Hematopoietic multipotent progenitor cell treated with erythropoietin and hydrocortisone succinate and interleukin-3 and kit ligand, for 6 days (in vitro differentiated cells): ENCODE data around the gene DAZAP1.

Experiments used
- DNase-seq: peaks from one replicate; pipeline ENCODE4 v3.0.0-alpha.2; 2015

Gene DAZAP1

DNA sequence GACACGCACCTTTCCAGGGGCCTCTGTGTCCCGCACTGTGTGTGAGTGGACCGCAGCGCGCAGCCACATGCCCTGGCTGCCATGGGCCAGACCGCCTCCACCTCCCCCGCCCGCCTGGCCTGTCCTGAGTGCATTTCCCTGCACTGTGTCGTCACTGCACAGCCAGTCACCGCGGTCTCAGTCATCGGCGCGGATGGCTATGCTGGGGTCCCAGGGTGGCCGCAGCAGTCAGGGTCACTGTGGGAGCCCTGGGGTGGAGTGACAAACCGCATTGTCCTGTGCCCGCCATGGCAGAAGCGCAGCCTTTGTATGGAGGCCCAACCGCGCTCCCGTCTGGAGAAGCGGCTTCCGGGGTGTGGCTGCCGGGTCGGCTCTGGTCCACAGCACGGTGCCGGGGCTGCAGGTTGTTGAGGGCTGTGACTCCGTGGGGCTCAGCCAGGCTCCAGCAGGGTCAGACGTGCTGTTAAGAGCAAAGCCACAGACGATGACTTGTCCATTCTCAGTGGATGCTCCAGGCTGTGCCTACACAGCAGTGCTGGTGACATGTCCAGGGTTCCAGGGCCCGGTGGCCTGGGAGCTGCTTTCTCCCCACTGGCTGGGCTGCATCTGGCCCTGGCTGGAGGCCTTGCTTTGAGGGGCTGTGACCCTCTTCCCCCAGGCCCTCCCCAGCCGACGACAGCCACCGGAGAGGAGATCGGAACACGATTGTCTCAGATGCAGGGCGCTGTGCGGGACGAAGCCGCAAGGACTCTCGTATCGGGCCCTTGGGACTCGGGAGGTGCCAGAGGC lies 30.0 kb upstream of the DAZAP1 start:
- DNase-seq = no peak

DNA sequence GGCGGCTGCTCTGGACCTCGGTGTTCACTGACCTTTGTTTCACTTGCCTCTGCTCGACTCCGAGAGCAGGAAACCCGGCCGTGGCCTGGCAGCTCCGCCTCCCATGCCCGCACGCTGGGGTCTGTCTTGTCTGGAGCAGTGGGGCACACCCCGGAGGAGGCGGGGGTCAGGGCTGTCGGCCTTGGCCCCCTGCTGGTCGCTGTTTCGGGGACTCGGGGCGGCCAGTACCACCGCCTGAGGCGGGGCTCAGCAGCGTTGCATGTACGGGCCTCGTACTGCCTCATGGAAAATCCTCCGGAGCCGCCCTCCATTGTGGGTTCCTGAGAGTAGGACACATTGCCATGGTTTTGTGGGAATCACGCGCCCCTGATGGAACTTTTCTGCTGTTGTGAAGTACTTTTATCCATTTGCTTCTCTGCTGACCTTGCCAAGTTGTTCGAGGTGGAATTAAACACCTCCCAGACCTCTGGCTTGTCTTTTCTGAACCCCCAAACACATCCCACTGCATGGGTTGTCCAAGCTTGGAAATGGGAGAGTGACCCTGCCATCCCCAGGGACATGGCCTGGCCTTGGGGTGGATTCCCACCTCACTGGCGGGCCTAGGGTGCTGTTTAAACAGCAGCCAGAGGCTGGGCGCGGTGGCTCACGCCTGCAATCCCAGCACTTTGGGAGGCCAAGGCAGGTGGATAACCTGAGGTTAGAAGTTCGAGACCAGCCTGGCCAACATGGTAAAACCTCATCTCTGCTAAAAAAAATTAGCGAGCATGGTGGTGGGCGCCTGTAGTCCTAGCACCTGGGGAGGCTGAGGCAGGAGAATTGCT lies 29.2 kb upstream of the DAZAP1 start:
- no peak for DNase-seq

DNA sequence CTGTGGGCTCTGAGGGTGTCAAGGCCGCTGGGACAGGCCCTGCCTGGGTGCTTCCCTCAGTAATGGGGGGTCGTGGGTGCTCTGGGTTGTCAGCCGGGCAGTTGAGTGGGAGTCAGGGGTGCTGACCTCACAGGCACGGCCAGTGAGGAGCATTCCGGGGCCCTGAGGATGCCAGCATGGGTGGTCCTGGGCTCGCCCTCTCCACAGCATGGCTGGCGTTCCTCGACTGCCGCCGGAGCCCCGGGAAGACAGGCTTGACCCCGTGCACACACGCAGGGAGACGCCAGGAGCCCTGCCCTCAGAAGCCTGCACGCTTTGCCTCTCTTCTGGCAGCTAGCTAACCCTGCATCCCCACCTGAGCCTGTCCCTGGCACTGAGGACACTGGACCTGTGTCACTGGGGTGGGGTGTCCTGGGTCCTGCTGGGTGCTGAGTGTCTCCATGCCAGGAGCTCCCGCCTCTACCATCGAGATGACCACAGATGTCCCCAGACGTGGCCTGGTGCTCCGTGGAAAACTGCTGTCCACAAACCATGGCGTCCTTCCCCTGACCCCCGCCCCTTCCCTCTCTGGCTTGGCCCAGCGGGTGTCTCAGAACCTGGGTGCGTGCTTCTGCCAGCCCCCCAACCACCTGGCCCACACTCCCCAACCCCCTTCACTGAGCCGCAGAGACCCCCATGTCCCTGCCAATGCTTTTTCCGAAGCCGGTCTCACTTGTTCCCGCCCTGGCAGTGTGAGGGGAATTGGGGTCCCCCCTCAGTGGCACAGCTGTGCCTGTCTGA lies 28.1 kb upstream of the DAZAP1 start:
- DNase-seq = no peak

DNA sequence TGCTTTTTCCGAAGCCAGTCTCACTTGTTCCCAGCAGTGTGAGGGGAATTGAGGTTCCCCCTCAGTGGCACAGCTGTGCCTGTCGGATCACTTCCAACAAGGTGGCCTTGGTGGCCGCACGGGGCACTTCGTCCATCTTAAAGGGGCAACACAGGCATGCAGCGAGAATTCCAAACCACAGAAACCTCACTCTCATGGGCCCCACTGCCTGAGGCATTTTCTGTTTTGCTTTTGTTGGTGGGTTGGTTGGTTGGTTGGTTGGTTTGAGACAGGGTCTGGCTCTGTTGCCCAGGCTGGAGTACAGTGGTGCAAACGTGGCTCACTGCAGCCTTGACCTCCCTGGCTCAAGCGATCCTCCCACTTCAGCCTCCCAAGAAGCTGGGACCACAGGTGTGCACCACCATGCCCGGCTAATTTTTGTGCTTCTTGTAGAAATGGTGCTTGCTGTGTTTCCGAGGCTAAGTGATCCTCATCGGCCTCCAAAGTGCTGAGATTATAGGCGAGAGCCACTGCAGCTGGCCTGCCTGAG lies 27.4 kb upstream of the DAZAP1 start:
- no peak for DNase-seq

DNA sequence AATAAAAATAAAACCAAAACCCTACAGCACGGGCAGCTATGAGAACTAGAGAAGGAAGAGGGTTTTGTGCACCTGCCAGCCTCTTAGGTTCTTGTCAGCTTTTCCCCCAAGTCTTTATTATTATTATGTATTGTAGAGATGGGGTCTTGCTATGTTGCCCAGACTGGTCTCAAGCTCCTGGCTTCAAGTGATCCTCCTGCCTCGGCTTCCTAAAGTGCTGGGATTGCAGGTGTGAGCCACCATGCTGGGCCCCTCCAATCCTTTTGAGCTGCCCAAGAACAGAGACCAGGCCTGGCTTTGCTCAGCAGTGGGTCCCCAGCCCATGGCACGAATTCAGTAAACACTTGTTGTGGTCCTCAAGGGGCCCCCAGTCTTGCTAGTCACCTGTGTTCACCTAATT lies 25.1 kb upstream of the DAZAP1 start:
- no peak for DNase-seq

DNA sequence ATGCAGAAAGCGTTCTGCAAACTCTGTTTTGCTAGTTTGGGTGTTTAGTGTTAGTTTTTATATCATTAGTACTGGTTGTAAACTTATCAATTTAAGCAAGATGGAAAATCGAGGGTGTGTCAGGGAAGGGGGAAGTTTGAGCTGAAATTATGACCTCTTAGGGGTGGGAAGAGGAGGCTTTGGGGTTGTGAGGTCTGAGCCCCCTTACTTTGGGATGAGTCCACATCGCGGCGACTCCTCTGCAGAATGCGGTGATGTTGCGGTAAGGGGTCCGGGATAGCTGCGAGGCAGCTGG lies 24.4 kb upstream of the DAZAP1 start:
- no peak for DNase-seq

DNA sequence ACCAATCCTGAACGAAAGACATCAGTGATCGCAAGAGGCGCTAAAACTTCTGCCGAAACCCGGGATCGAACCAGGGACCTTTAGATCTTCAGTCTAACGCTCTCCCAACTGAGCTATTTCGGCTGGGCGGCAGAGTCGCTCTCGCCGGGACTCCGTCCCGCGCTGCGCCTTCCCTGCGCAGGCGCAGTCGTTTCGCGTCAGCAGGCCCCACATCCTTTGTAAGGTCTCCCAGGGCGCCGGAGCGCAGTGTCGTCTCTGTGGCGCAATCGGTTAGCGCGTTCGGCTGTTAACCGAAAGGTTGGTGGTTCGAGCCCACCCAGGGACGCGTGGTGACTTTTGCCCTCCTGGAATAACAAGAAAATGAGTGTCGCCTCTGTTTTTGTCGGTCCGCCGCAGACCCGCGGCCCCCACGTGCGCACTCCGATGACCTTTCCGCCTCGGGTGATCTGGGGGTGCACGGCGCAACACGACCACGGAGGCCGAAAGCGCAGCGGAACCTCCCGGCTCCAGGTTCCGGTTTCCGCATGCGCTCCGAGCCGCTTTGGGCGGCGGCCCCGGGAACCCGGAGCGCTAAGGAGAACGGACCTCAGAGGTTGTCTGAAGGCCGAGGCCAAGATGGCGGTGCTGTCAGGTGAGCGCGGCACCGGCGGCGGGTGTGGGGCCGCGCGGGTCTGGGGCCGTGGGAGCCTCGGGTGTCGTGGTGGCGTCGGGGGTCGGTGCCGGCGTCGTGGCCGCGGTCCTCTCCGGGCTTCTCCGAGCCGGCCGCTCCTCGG lies 23.9 kb upstream of the DAZAP1 start, which contains the start of gene NDUFS7:
TSS of gene NDUFS7 (plus strand) at position 596 of the 773 bp plus-strand sequence. CDS start at position 616, 20 bp downstream.
- DNase-seq = peak; percentile 94

DNA sequence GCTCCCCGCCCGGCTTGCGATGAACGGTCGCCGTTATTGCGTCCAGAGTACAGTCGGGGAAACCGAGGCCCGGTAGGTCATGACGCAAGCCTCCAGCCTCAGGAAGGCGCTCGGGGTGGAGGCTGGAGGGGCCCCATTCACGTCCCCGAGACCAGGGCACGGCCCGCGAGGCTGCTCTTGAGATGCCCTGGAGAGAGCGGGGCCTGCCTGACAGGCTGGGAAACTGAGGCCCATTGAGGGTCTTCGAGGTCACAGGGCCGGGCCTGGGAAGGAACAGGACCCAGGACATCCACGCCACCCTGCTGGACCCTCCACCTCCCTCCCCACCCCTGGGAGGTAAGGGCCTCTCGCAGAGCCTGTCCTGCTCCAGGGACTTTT lies 23.3 kb upstream of the DAZAP1 start:
- no peak for DNase-seq

DNA sequence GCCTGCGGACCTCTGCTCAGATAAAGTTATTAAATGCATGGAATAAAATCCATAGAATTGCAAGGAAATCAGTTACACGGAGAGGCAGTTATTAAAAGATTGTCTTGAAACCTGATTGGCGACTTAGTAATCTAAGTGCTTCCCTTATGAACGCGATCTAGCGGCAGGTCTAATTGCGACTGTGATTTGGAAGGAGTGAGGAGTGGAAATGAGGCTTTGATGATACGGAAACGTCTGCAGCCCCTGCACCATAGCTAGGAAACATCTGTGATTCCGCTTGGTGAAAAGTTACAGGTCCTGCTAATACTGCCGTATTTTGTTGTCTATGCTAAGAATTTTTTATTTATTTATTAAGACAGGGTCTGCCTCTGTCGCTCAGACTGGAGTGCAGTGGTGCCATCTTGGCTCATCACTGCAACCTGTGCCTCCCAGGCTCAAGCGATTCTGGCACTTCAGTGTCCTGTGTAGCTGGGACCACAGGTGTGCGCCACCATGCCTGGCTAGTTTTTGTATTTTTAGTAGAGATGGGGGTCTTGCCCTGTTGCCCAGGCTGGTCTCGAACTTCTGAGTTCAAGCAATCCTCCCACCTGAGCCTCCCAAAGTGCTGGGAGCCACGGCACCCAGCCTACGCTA lies 22.8 kb upstream of the DAZAP1 start:
- DNase-seq = peak; percentile 50

DNA sequence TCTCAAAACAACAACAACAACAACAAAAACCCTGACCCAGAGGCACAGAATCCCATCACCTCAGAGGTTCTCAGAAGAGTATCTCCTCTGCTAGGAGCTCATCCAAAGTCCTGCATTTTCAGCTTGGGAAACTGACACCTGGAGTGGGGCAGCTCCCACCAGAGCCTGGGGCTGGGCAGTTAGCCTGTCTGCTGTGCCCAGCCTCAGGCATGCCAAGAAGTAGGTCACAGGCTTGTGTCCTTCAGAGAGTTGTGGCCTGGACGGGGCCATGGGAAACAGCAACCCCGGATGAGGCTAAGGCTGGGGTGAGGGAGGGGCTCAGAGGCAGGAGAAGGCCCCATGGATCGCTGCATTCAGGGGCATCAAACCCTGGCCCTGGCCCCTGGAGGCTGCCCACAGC lies 21.6 kb upstream of the DAZAP1 start:
- DNase-seq = no peak

DNA sequence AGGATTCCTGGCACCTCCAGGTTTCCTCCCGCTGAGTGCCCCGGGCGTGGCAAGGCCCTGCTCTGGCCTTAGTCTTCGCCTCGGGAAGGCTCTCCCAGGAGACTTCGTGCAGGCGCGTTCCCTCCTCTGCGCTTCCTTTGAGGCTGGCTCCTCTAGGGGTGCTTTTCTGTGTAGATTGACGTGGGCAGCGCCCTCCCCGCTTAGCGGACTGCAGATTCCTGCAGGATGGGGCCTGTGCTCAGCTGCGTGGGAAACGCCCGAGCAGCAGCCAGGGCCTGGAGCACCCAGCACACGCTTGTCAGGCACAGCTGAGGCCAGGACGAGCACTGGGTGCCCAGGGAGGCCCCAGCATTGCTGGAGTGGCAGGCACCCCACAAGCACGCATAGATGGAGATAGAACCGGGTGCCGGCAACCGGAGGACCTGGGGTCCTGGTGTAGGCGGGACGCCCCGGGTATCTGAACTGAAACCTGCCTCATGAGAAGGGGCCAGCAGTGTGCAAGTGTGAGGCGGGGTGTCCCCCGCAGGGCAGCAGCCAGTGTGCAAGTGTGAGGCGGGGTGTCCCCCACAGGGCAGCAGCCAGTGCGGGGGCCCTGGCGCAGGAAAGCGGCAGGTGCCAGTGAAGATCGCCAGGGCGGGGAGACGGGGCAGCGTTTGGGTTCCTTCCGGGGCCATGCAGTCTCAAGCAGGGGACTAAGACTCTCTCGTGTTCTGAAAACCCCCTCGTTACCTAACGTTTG lies 20.3 kb upstream of the DAZAP1 start:
- DNase-seq = no peak

DNA sequence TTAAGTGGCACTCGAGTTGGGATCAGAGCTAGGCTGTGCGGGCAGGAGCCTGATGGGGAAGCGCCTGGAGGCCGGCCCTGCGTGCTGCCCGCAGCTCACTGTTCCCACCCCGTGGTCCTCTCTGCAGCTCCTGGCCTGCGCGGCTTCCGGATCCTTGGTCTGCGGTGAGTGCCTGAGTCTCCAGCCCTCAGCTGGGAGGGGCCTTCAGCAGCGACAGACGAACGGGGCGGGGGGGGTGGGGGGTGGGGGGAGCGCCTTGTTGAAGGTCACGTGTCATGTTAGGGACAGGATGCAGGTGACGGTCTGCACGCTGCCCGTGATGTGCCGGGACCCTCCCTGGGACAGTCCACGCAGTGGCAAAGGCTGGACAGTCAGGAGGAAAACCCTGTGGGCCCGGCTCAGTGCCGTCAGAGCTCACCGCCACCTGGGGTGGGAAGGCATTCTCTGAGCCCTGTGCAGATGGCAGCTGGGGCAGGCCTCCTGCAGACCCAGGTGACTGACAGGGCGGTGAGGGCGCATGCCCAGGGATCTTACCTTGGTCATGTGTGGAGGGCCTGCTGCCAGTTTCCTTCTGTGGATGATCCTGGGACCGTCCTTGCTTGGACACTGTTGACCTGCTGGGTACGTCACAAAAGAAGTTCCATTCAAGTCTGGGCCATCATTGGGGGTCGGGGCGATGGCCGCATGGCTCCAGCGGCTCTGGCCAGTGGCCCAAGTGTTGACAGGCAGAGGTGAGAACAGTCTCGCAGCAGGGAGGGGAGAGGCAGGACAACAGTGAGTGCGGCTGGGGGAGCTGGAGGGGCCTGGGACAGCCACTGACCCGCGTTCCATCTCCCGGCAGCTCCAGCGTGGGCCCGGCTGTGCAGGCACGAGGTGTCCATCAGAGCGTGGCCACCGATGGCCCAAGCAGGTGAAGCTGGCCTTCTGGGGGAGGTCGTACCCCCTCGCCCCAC lies 19.4 kb upstream of the DAZAP1 start:
- no peak for DNase-seq

DNA sequence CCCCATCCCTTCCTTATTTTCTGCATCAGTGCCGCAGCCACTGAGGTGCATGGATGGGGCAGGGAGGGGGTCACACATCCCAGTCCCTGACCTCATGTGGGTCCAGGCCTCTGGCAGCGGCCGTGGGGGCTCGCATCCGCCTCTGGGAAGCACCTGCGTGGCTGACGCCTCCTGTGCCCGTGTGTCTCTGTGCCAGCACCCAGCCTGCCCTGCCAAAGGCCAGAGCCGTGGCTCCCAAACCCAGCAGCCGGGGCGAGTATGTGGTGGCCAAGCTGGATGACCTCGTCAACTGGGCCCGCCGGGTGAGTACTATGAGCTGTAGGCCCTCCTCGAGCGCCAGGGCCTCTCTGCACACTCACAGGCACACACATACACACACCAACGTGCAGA lies 18.8 kb upstream of the DAZAP1 start:
- no peak for DNase-seq

DNA sequence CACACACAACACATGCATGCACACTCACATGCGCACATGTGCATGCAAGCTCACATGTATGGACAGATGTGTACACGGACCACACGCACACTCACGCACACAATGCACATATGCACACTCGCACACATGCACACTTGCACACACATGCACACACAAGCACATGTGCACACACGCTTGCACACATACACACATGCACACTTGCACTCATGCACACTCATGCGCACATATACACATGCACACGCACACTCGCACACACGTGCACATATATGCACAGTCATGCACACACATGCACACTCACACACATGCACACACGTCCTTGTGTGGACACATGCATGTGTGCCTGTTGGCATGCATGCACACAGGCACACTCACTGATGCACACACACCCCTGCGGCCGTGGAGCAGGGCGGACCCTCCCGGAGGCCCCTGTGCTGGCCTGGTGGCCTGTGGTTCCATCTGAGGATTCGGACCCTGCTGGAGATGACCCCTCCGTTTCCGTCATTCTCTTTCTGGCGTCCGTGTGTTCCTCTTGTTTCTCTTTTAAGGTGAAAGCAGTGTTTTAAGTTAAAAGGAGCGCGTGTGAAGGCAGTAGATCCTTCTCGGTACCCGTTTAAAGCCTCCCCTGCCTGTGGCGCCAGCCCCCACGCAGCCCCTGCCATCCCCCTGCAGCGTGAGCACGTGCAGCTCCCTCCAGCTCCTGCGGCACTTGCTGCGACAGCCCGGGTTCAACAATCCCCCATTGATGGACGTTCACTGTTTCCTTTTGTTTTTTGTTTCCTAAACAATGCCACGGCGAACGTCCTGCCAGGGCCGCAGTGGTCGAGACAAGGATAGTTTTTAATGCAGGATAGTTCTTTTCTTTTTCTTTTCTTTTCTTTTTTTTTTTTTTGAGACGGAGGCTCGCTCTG lies 18.1 kb upstream of the DAZAP1 start:
- no peak for DNase-seq

DNA sequence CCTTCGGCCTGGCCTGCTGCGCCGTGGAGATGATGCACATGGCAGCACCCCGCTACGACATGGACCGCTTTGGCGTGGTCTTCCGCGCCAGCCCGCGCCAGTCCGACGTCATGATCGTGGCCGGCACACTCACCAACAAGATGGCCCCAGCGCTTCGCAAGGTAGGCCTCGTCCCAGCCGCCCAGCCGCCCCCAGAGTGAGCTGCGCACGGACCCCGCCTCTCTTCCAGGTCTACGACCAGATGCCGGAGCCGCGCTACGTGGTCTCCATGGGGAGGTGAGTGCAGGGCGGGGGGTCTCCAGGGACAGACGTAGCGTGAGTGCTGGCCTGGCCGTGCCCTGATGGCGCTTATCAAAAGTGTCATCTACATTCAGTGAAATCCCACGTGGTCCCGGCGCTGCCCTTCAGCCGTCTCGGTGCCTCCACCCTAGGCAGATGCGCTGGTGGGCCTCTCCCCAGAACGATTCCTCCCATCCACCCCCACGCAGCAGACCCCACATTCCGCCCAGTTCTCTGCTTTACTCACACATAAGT lies 16.4 kb upstream of the DAZAP1 start:
- DNase-seq = no peak

DNA sequence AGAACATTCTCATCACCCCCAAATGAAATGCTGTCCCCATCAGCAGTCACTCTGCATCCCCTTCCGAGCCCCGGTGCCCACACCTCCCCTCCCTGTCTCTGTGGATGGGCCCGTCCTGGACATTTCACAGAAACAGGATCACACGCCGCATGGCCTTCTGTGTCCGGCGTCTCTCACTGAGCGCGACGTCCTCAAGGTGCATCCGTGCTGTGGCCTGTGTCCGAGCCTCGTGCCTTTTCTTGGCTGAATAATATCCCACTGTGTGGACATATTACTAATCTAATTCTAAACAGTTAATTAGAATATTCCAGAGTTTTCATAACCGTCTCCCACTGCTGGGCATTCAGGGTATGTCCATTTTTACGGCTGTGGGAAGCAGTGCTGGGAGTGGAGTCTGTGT lies 15.0 kb upstream of the DAZAP1 start:
- no peak for DNase-seq

DNA sequence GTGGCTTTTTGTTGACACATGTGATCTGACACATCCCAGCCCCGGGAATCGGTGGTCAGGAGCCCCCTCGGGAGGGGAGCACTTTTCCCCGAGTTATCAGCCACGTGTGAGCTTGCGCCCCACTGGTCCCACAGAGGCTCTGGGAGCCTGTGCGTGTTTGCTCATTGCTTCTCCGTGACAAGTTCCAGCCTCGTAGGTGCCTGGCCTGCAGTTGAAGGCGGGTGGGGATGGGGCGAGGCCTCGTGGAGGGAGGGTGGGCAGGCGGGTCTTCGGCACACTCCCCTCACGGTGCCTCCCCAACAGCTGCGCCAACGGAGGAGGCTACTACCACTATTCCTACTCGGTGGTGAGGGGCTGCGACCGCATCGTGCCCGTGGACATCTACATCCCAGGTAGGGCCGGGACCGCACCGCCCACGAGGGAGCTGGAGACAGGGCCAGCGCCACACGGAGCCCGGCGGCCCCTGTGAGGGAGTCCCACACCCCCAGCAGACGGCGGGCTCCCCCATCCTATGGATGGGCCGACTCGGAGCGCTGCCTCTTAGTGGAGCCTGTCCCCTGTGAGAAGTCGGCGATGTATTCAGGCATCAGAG lies 14.4 kb upstream of the DAZAP1 start:
- DNase-seq = no peak

DNA sequence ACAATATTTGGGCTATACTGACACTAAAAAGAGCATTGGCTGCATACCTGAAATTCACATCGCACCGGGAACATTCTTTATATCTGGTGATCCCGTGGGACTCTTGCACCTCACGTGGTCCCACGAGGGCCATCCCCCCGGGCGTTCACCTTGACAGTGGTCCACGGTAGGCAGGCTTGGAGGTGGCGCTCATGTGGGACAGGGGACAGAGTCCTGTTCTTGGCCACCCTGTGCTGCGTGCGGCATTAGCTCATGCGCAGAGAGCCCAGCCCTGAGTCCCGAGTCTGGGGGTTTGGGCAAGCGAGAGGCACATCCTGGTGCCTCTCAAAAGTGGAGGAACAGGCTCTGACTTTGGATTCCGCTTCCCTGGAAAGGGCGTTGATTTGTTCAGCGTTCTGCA lies 13.5 kb upstream of the DAZAP1 start:
- no peak for DNase-seq
